NB4 (cell line): ENCODE measurements around the gene NCAM2.

Source experiments
- POLR2A ChIP-seq: IDR thresholded peaks from 2 replicates; pipeline ENCODE4 v1.6.1; 2011; ENCODE audit warnings: mild to moderate bottlenecking; ENCODE audit not compliant: insufficient read length; ENCODE audit errors: extremely low read depth
- TF ChIP-seq, protein P1 (sequence below): IDR thresholded peaks from one replicate; pipeline ENCODE4 v1.5.1; 2012; ENCODE audit warnings: low read depth, low read length
- TF ChIP-seq, protein P2 (sequence below): IDR thresholded peaks from 2 replicates; pipeline ENCODE4 v1.6.1; 2011; ENCODE audit warnings: low read depth, low read length

DNA sequence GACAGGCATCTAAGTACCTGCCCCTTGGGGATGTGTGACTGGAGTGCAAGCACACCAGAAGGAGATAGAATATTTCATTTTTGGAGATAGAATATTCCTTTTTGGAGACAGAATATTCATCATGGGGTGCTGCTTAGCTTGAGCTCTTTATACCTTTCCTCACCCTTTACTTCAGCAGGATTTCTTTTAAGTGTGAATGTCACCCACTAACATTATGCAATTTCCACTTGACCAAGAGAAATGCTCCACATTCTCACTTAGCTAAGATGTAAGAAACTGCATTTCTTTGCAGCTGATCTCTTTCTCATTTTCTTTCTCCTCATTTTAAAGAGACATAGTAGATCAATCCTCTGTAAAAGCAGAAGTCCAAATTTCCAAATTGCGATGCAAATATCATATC is 436.7 kb downstream of the NCAM2 start:
- TF ChIP-seq, protein P1, sequence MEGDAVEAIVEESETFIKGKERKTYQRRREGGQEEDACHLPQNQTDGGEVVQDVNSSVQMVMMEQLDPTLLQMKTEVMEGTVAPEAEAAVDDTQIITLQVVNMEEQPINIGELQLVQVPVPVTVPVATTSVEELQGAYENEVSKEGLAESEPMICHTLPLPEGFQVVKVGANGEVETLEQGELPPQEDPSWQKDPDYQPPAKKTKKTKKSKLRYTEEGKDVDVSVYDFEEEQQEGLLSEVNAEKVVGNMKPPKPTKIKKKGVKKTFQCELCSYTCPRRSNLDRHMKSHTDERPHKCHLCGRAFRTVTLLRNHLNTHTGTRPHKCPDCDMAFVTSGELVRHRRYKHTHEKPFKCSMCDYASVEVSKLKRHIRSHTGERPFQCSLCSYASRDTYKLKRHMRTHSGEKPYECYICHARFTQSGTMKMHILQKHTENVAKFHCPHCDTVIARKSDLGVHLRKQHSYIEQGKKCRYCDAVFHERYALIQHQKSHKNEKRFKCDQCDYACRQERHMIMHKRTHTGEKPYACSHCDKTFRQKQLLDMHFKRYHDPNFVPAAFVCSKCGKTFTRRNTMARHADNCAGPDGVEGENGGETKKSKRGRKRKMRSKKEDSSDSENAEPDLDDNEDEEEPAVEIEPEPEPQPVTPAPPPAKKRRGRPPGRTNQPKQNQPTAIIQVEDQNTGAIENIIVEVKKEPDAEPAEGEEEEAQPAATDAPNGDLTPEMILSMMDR, result no peak
- TF ChIP-seq, protein P2, sequence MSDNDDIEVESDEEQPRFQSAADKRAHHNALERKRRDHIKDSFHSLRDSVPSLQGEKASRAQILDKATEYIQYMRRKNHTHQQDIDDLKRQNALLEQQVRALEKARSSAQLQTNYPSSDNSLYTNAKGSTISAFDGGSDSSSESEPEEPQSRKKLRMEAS, result no peak
- no peak for TF ChIP-seq POLR2A
